Testis (tissue), 2 donors: ENCODE results near the gene RFX1.

Experiments used
- POLR2A ChIP-seq: fragments of 450-650 bp; IDR thresholded peaks from one replicate; pipeline ENCODE4 v1.6.1; 2017; ENCODE audit warnings: antibody characterized with exemption, mild to moderate bottlenecking, moderate library complexity
- TF ChIP-seq, protein P1 (sequence below), 3 experiments: fragments of 450-650 bp in 2 of 3; fragments of 200-600 bp in 1 of 3; sonication (generic) in 1 of 3; IDR thresholded peaks; one replicate each; pipeline ENCODE4 v1.5.1; 2016 to 2019; ENCODE audit warnings: antibody characterized with exemption in 3 of 3, mild to moderate bottlenecking in 2 of 3, moderate library complexity in 1 of 3

DNA sequence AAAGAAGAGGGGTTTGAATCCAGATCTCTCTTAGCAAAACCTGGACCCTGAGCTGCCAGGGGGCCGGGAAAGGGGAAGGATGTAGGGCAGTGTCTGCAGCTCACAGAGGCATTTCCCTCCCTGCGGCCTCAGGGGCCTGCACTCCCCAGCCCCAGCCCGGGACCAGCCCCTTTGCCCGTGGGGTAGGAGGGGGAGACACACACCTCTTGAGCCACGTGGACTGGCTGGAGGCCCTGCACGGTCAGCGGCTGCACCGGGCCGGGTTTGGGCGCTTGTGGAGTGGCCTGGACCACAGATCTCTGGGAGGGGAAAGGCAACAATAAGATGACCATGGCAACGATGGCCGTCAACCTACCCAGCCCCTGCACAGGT is 26.9 kb downstream of the RFX1 start:
- no peak for TF ChIP-seq POLR2A
- TF ChIP-seq, protein P1, sequence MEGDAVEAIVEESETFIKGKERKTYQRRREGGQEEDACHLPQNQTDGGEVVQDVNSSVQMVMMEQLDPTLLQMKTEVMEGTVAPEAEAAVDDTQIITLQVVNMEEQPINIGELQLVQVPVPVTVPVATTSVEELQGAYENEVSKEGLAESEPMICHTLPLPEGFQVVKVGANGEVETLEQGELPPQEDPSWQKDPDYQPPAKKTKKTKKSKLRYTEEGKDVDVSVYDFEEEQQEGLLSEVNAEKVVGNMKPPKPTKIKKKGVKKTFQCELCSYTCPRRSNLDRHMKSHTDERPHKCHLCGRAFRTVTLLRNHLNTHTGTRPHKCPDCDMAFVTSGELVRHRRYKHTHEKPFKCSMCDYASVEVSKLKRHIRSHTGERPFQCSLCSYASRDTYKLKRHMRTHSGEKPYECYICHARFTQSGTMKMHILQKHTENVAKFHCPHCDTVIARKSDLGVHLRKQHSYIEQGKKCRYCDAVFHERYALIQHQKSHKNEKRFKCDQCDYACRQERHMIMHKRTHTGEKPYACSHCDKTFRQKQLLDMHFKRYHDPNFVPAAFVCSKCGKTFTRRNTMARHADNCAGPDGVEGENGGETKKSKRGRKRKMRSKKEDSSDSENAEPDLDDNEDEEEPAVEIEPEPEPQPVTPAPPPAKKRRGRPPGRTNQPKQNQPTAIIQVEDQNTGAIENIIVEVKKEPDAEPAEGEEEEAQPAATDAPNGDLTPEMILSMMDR (IDR thresholded peaks at IDR 0.05): no peak
